GM12873 (cell line): ENCODE results near the gene OTOP3.

Experiments
- CTCF ChIP-seq: IDR thresholded peaks from 2 replicates; pipeline ENCODE4 v1.5.1; 2012; ENCODE audit warnings: low read depth, mild to moderate bottlenecking, moderate library complexity, low read length, control low read depth; ENCODE audit not compliant: insufficient read depth; ENCODE audit errors: missing control alignments

The OTOP3 gene

GRCh38 chr17:74904687-74905409 lies 30.9 kb upstream of the OTOP3 start:
- TF ChIP-seq CTCF, result no peak

GRCh38 chr17:74907012-74907411 lies 28.7 kb upstream of the OTOP3 start:
- no peak for TF ChIP-seq CTCF

GRCh38 chr17:74916136-74916850 lies 19.4 kb upstream of the OTOP3 start:
- TF ChIP-seq CTCF, result no peak

GRCh38 chr17:74916851-74917199 lies 18.9 kb upstream of the OTOP3 start:
- TF ChIP-seq CTCF, result no peak

GRCh38 chr17:74917430-74917829 lies 18.3 kb upstream of the OTOP3 start:
- TF ChIP-seq CTCF, result no peak

- TF ChIP-seq CTCF, result no peak
Measured at GRCh38 chr17:74918906-74919305, 16.8 kb upstream of the OTOP3 start.

- no peak for TF ChIP-seq CTCF
Measured at GRCh38 chr17:74919440-74920305, 16.0 kb upstream of the OTOP3 start.
